SK-N-MC (cell line): ENCODE measurements around the gene FOXO1.

Source experiments
- EZH2 ChIP-seq: fragments of 200-600 bp; sonication (generic); IDR thresholded peaks from one replicate; pipeline ENCODE4 v1.6.1; 2017; ENCODE audit warnings: antibody characterized with exemption
- POLR2AphosphoS5 ChIP-seq: IDR thresholded peaks from 2 replicates; pipeline ENCODE4 v1.6.1; 2012; ENCODE audit warnings: mild to moderate bottlenecking, low read depth, low read length, borderline replicate concordance

DNA sequence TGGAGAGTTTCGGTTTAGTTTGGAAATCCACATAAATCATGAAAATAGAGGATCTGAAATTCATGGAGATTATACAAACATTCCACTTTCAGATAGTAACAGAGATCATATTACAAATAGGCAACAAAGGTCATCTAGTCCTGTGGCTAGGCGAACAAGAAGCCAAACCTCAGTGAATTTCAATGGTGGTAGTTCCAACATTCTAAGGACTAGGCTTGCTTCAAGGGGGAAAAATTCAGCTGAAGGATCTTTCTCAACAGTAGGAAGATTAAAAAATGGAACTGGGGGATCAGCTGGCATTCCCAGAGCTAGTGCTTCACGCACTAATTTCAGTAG lies 47.0 kb downstream of the FOXO1 start:
- TF ChIP-seq EZH2: no peak
- TF ChIP-seq POLR2AphosphoS5: no peak
